ENCODE measurements around the gene ZNF846.
A peak's percentile ranks its signal among the peaks of the same experiment; 100 is the strongest.
"Not testable (repeated sequence)": the region's sequence is repeated elsewhere in the genome, so short reads cannot be mapped to it uniquely, and the experiment has no call there.

ZNF846 gene

DNA sequence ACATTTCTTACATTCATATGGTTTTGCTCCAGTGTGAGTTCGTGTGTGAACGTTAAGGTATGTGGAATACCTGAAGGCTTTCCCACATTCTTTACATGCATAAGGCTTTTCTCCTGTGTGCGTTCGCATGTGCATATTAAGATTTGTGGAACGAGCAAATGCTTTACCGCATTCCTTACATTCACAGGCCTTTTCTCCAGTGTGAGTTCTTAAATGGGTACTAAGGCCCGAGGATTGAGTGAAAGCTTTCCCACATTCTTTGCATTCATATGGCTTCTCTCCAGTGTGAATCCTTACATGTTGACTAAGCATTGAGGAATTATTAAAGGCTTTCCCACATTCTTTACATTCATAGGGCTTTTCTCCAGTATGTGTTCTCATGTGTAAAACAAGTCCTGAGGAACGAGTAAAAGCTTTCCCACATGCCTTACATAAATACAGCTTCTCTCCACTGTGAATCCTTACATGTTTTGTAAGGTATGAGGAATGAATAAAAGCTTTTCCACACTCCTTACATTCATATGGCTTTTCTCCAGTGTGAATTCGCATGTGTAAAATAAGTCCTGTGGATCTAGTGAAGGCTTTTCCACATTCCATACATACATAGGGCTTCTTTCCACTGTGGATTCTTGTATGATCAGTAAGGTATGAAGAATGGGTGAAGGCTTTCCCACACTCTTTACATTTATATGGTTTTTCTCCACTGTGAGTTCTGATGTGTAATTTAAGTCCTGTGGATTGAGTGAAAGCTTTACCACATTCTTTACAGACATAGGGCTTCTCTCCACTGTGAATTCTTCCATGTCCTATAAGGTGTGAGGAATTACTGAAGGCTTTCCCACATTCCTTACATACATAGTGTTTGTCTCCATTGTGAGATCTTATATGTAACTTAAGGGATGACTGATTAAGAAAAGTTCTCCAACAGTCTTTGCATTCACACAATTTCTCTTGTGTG is 10.7 kb downstream of the ZNF846 start:
- no peak for DNase-seq (ENCODE audit: low spot score)
- Histone ChIP-seq H3K27ac (no peak overlapping the region), H3K4me3 (peak overlapping the region; percentile 6)
- no peak for TF ChIP-seq CTCF (IDR thresholded peaks at IDR 0.05)

DNA sequence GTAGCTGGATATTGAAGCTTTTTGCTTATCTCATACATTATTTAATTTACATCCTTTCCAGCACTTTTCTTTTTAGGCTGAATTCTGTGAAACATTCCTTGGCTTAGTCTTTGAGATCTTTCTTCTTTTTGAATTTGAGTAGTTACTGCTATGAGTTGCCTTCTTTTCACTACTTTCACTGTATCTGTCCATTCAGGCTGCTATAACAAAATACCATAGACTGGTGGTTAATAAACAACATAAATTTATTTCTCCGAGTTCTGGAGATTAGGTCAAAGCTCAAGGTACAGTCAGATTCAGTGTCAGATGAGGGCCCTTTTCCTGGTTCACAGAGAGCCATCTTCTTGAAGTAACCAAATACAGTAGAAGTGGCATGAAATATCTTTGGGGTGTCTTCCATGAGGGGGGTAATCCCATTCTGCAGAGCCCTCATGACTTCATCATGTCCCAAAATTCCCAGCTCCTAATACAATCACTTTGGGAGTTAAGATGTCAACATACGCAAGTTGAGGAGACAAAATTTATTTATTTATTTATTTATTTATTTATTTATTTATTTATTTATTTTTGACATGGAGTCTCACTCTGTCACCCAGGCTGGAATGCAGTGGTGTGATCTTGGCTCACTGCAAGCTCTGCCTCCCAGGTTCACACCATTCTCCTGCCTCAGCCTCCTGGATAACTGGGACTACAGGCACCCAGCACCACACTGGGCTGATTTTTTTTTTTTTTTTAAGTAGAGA is 15.7 kb downstream of the ZNF846 start:
- H3K4me3 ChIP-seq, result no peak overlapping the region
- DNase-seq (ENCODE audit: low spot score), result no peak
- TF ChIP-seq CTCF (IDR thresholded peaks at IDR 0.05), result no peak
- H3K27ac ChIP-seq, result no peak overlapping the region

DNA sequence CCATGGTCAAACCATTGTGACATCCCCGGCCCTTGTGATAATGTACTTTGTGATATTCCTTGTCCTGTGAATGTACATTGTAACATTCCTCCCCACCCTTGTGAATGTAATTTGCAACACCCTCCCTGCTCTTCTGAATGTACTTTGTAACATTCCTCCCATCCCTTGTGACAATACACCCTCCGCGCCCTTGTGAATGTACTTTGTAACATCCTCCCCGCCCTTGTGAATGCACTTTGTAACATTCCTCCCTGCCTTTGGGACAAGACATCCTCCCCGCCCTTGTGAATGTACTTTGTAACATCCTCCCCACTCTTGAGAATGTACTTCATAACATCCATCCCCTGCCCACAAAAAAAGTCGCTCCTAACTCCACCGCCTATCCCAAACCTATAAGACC is 17.1 kb downstream of the ZNF846 start:
- no peak for TF ChIP-seq CTCF (IDR thresholded peaks at IDR 0.05)
- Histone ChIP-seq H3K4me3 (no peak overlapping the region), H3K27ac (no peak overlapping the region)
- no peak for DNase-seq (ENCODE audit: low spot score)

DNA sequence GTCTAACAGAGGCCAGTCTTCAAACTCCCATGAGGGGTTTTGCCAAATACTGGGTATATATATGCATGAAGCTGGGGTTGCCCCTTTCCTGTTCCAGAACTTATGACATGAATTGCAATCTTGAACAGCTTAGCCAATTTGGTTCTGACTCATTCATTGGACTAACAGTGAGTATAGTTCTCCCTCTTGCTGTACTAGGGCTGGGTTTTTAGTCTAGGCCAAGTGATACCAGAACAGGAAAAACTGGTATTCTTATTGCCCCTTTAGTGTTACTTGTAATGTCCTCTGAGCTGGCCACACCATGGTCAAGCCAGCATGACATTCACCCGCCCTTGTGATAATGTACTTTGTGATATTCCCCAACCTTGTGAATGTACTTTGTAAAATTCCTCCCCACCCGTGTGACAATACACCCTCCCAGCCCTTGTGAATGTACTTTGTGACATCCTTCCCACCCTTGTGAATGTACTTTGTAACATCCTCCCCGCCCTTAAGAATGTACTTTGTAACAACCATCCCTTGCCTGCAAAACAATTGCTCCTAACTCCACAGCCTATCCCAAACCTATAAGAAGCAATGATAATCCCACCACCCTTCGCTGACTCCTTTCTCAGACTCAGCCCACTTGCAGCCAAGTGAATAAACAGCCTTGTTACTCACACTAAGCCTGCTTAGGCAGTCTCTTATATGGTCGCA is 26.9 kb downstream of the ZNF846 start:
- DNase-seq (ENCODE audit: low spot score), result no peak
- Histone ChIP-seq H3K4me3 (no peak overlapping the region), H3K27ac (no peak overlapping the region)
- no peak for TF ChIP-seq CTCF (IDR thresholded peaks at IDR 0.05)

DNA sequence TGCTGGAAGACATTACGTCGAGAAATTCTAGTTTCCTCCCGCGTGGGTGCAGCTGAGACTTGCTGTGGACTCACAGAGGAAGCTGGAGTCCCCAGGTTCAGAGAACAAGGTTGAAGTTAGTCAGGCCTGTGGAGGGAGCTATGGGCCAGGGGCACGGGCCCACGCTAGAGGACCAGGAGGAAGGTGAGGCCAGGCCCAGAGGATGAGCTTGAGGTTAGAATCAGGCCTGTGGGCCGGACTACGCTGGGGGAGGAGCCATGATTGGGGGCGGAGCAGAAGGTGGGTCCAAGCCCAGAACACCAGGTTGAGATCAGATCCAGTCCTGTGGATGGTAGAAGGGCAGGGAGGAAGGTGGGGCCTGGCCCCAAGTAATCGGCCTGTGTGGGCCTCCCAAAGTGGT is 32.6 kb downstream of the ZNF846 start:
- no peak for TF ChIP-seq CTCF (IDR thresholded peaks at IDR 0.05)
- no peak overlapping the region for H3K4me3 ChIP-seq
- no peak overlapping the region for H3K27ac ChIP-seq
- no peak for DNase-seq (ENCODE audit: low spot score)

- H3K27ac ChIP-seq; DNase-seq (ENCODE audit: low spot score); H3K4me3 ChIP-seq: not testable (repeated sequence)
Observed at GRCh38 chr19:9730056-9730455, 38.5 kb downstream of the ZNF846 start.

DNA sequence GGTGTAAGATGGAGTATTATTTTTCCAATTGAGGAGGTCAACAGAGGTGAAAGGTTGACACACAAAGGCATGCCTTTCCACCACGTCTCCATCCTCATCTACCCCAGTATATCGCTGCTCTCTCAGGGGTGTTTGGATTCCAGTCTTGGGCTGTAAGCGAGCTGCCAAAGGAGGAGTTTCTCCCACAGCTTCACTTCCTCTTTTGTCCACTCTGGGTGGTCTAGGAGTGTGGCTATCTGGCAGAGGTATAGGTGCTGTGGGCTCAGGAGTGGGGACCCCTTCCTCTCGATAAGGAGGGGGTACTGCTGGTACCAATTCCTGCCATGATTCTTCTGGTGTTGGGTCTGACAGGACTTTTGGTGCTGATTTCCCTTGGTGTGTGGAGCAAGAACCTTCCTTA is 39.4 kb downstream of the ZNF846 start:
- H3K4me3 ChIP-seq, result no peak overlapping the region
- no peak for DNase-seq (ENCODE audit: low spot score)
- TF ChIP-seq CTCF (IDR thresholded peaks at IDR 0.05), result no peak
- H3K27ac ChIP-seq, result no peak overlapping the region

All from coronary artery (tissue), 2 donors.